Memory B cell (primary cell): ENCODE results near the gene PRPF4.

Source experiments
- ATAC-seq: fragments of 150-1000 bp; cut with Tn5 transposase; 2 replicates; pipeline ENCODE4 v1.10.0; 2021; ENCODE audit warnings: low read depth, mild to moderate bottlenecking, moderate library complexity
- DNase-seq, 2 donors: peaks; one replicate each; pipeline ENCODE4 v3.0.0; 2022; ENCODE audit warnings: low spot score in 2 of 2
- H3K27ac Mint-ChIP-seq: one replicate; pipeline ENCODE4 v1.8.0; 2022; ENCODE audit warnings: mild to moderate bottlenecking, moderate library complexity, mixed read lengths
- H3K27me3 Mint-ChIP-seq: one replicate; pipeline ENCODE4 v1.8.0; 2022; ENCODE audit warnings: mixed read lengths
- H3K36me3 Mint-ChIP-seq: one replicate; pipeline ENCODE4 v1.8.0; 2022; ENCODE audit warnings: mild to moderate bottlenecking, mixed read lengths
- H3K4me1 Mint-ChIP-seq: one replicate; pipeline ENCODE4 v1.8.0; 2022; ENCODE audit warnings: mixed read lengths
- H3K4me3 Mint-ChIP-seq: one replicate; pipeline ENCODE4 v1.8.0; 2022; ENCODE audit warnings: mild to moderate bottlenecking, moderate library complexity, mixed read lengths
- H3K9me3 Mint-ChIP-seq: one replicate; pipeline ENCODE4 v1.8.0; 2022; ENCODE audit warnings: mixed read lengths

The PRPF4 gene

GRCh38 chr9:113250807-113251206 lies 24.7 kb upstream of the PRPF4 start:
- Mint-ChIP-seq H3K4me1 (no peaks in the 10 kb centered on the region), H3K27ac (no peak overlapping the region), H3K36me3 (peaks cover 2% of the 10 kb centered on the region), H3K4me3 (no peak overlapping the region), H3K27me3 (no peaks in the 10 kb centered on the region), H3K9me3 (no peaks in the 10 kb centered on the region)
- DNase-seq (no peak), ATAC-seq (no peak)

- H3K4me1 Mint-ChIP-seq: no peaks in the 10 kb centered on the region
- no peak overlapping the region for H3K27ac Mint-ChIP-seq
- ATAC-seq (no peak), DNase-seq (no peak)
- H3K27me3 Mint-ChIP-seq: no peaks in the 10 kb centered on the region
- peaks cover 5% of the 10 kb centered on the region for H3K36me3 Mint-ChIP-seq
- no peaks in the 10 kb centered on the region for H3K9me3 Mint-ChIP-seq
- no peak overlapping the region for H3K4me3 Mint-ChIP-seq
Measured at GRCh38 chr9:113254991-113255390, 20.5 kb upstream of the PRPF4 start.

GRCh38 chr9:113255438-113255837 lies 20.0 kb upstream of the PRPF4 start:
- ATAC-seq: no peak
- H3K4me3 Mint-ChIP-seq: no peak overlapping the region
- DNase-seq: no peak
- H3K36me3 Mint-ChIP-seq: peaks cover 8% of the 10 kb centered on the region
- H3K27ac Mint-ChIP-seq: no peak overlapping the region
- no peaks in the 10 kb centered on the region for H3K27me3 Mint-ChIP-seq
- no peaks in the 10 kb centered on the region for H3K9me3 Mint-ChIP-seq
- no peaks in the 10 kb centered on the region for H3K4me1 Mint-ChIP-seq

- Mint-ChIP-seq H3K36me3 (peaks cover 12% of the 10 kb centered on the region), H3K27me3 (no peaks in the 10 kb centered on the region), H3K9me3 (no peaks in the 10 kb centered on the region), H3K4me1 (no peaks in the 10 kb centered on the region), H3K27ac (no peak overlapping the region), H3K4me3 (no peak overlapping the region)
- DNase-seq (no peak), ATAC-seq (no peak)
Measured at GRCh38 chr9:113257863-113258262, 17.6 kb upstream of the PRPF4 start.

- H3K27me3 Mint-ChIP-seq: no peaks in the 10 kb centered on the region
- ATAC-seq (no peak), DNase-seq (no peak)
- H3K27ac Mint-ChIP-seq: no peak overlapping the region
- no peaks in the 10 kb centered on the region for H3K9me3 Mint-ChIP-seq
- H3K4me1 Mint-ChIP-seq: no peaks in the 10 kb centered on the region
- H3K4me3 Mint-ChIP-seq: no peak overlapping the region
- peaks cover 12% of the 10 kb centered on the region for H3K36me3 Mint-ChIP-seq
Measured at GRCh38 chr9:113258282-113258681, 17.2 kb upstream of the PRPF4 start.

GRCh38 chr9:113261917-113262671 lies 13.4 kb upstream of the PRPF4 start:
- ATAC-seq (no peak), DNase-seq (no peak)
- no peaks in the 10 kb centered on the region for H3K27me3 Mint-ChIP-seq
- H3K27ac Mint-ChIP-seq: no peak overlapping the region
- no peaks in the 10 kb centered on the region for H3K9me3 Mint-ChIP-seq
- H3K4me1 Mint-ChIP-seq: no peaks in the 10 kb centered on the region
- H3K4me3 Mint-ChIP-seq: no peak overlapping the region
- peaks cover 18% of the 10 kb centered on the region for H3K36me3 Mint-ChIP-seq

GRCh38 chr9:113266174-113266573 lies 9.3 kb upstream of the PRPF4 start:
- H3K36me3 Mint-ChIP-seq: peaks cover 32% of the 10 kb centered on the region
- DNase-seq (no peak), ATAC-seq (no peak)
- H3K27ac Mint-ChIP-seq: no peak overlapping the region
- H3K9me3 Mint-ChIP-seq: no peaks in the 10 kb centered on the region
- H3K4me3 Mint-ChIP-seq: no peak overlapping the region
- H3K27me3 Mint-ChIP-seq: no peaks in the 10 kb centered on the region
- H3K4me1 Mint-ChIP-seq: peaks cover 9% of the 10 kb centered on the region

- Mint-ChIP-seq H3K27ac (peak overlapping the region; percentile 31), H3K27me3 (no peaks in the 10 kb centered on the region), H3K36me3 (peaks cover 31% of the 10 kb centered on the region), H3K4me1 (peaks cover 9% of the 10 kb centered on the region), H3K4me3 (no peak overlapping the region), H3K9me3 (no peaks in the 10 kb centered on the region)
- DNase-seq: no peak
- ATAC-seq: no peak
Measured at GRCh38 chr9:113267911-113268566, 7.4 kb upstream of the PRPF4 start.

GRCh38 chr9:113269355-113269754 lies 6.1 kb upstream of the PRPF4 start:
- no peak overlapping the region for H3K4me3 Mint-ChIP-seq
- H3K36me3 Mint-ChIP-seq: peaks cover 29% of the 10 kb centered on the region
- no peaks in the 10 kb centered on the region for H3K9me3 Mint-ChIP-seq
- ATAC-seq (no peak), DNase-seq (no peak)
- peaks cover 12% of the 10 kb centered on the region for H3K4me1 Mint-ChIP-seq
- no peak overlapping the region for H3K27ac Mint-ChIP-seq
- no peaks in the 10 kb centered on the region for H3K27me3 Mint-ChIP-seq

GRCh38 chr9:113269871-113270270 lies 5.6 kb upstream of the PRPF4 start:
- no peaks in the 10 kb centered on the region for H3K9me3 Mint-ChIP-seq
- ATAC-seq: no peak

GRCh38 chr9:113274474-113275156 lies 843 bp upstream of the PRPF4 start:
- peaks cover 20% of the 10 kb centered on the region for H3K36me3 Mint-ChIP-seq
- H3K9me3 Mint-ChIP-seq: no peaks in the 10 kb centered on the region
- ATAC-seq (peak; percentile 7), DNase-seq (peak; percentile 29 to 57)
- no peak overlapping the region for H3K27ac Mint-ChIP-seq
- no peaks in the 10 kb centered on the region for H3K27me3 Mint-ChIP-seq
- H3K4me1 Mint-ChIP-seq: peaks cover 12% of the 10 kb centered on the region
- H3K4me3 Mint-ChIP-seq: no peak overlapping the region

More at GRCh38 chr9:113269871-113270270, 5.6 kb upstream of the PRPF4 start:
- Mint-ChIP-seq H3K4me3 (no peak overlapping the region), H3K36me3 (peaks cover 29% of the 10 kb centered on the region), H3K27me3 (no peaks in the 10 kb centered on the region), H3K4me1 (peaks cover 12% of the 10 kb centered on the region), H3K27ac (no peak overlapping the region)
- no peak for DNase-seq

GRCh38 chr9:113278840-113279239 lies 3.4 kb downstream of the PRPF4 start:
- Mint-ChIP-seq H3K27ac (peak overlapping the region; percentile 7), H3K4me3 (no peak overlapping the region), H3K36me3 (peaks cover 33% of the 10 kb centered on the region)

GRCh38 chr9:113281356-113281755 lies 5.9 kb downstream of the PRPF4 start:
- Mint-ChIP-seq H3K4me1 (peaks cover 10% of the 10 kb centered on the region), H3K4me3 (no peak overlapping the region), H3K27ac (peak overlapping the region; percentile 22), H3K9me3 (no peaks in the 10 kb centered on the region), H3K36me3 (peaks cover 42% of the 10 kb centered on the region), H3K27me3 (no peaks in the 10 kb centered on the region)
- ATAC-seq (no peak), DNase-seq (no peak)

More at GRCh38 chr9:113278840-113279239, 3.4 kb downstream of the PRPF4 start:
- H3K4me1 Mint-ChIP-seq: peaks cover 12% of the 10 kb centered on the region
- DNase-seq: no peak
- H3K27me3 Mint-ChIP-seq: no peaks in the 10 kb centered on the region
- ATAC-seq: no peak
- no peaks in the 10 kb centered on the region for H3K9me3 Mint-ChIP-seq

GRCh38 chr9:113289091-113289490 lies 13.6 kb downstream of the PRPF4 start:
- H3K4me1 Mint-ChIP-seq: no peaks in the 10 kb centered on the region
- H3K27me3 Mint-ChIP-seq: no peaks in the 10 kb centered on the region
- H3K4me3 Mint-ChIP-seq: no peak overlapping the region
- no peak for ATAC-seq
- H3K36me3 Mint-ChIP-seq: peaks cover 36% of the 10 kb centered on the region
- H3K27ac Mint-ChIP-seq: no peak overlapping the region
- no peaks in the 10 kb centered on the region for H3K9me3 Mint-ChIP-seq
- DNase-seq: no peak
